HEK293T (cell line): ENCODE results near the gene SNX9.

Experiments
- FOXM1 ChIP-seq: fragments of 450-650 bp; IDR thresholded peaks from 2 replicates; pipeline ENCODE4 v1.6.1; 2017; ENCODE audit warnings: mild to moderate bottlenecking, borderline replicate concordance
- HDGF ChIP-seq: fragments of 450-650 bp; IDR thresholded peaks from 2 replicates; pipeline ENCODE4 v1.6.1; 2017; ENCODE audit warnings: antibody characterized with exemption, borderline replicate concordance
- SP1 ChIP-seq: fragments of 450-650 bp; IDR thresholded peaks from 2 replicates; pipeline ENCODE4 v1.6.1; 2017
- SUZ12 ChIP-seq: fragments of 450-650 bp; IDR thresholded peaks from 2 replicates; pipeline ENCODE4 v1.6.1; 2016; ENCODE audit warnings: mild to moderate bottlenecking

GRCh38 chr6:157965387-157965786 lies 142.3 kb downstream of the SNX9 start:
- no peak for TF ChIP-seq HDGF
- TF ChIP-seq SP1: no peak
- no peak for TF ChIP-seq FOXM1
- TF ChIP-seq SUZ12: no peak
